ENCODE measurements around the gene MAZ. TPM values are rescaled to one million over a fixed set of nuclear protein-coding genes. Genes with fewer than 3 reads are reported as not detected.

Gene MAZ
- total and polyA plus RNA-seq, 2 of the 13 experiments (the other 11 are each of a cell fraction or from before 2014, with no cell fraction given) = 203 to 277 TPM

- TF ChIP-seq IRF9 (CRISPR knock-in tag; IDR thresholded peaks at IDR 0.05; ENCODE audit: borderline replicate concordance) (peak; percentile 55; the same call in 1 of the 2 replicates), NR2C2 (CRISPR knock-in tag; IDR thresholded peaks at IDR 0.05; ENCODE audit: borderline replicate concordance) (no peak; the same call in 1 of the 2 replicates), PCBP1 (IDR thresholded peaks at IDR 0.05; ENCODE audit: borderline replicate concordance, low read depth, low read length) (peak; percentile 65; the same call in 1 of the 2 replicates), SKIL (CRISPR knock-in tag; IDR thresholded peaks at IDR 0.05; ENCODE audit: borderline replicate concordance) (no peak), SOX6 (IDR thresholded peaks at IDR 0.05) (no peak), SOX6 (CRISPR knock-in tag; IDR thresholded peaks at IDR 0.05) (0 out of 2 replicates have a peak, but pooled peaks have one; percentile 65), ZNF256 (CRISPR knock-in tag; conservative IDR thresholded peaks at IDR 0.05) (no peak), JUNB (CRISPR knock-in tag; IDR thresholded peaks at IDR 0.05; ENCODE audit: borderline replicate concordance) (no peak), NR3C1 (CRISPR knock-in tag; IDR thresholded peaks at IDR 0.05) (no peak), MBNL3 (CRISPR knock-in tag; conservative IDR thresholded peaks at IDR 0.05) (no peak), FOXO1 (CRISPR knock-in tag; IDR thresholded peaks at IDR 0.05) (no peak; the same call in 1 of the 2 replicates), CBX1 (IDR thresholded peaks at IDR 0.05; ENCODE audit: low read depth) (no peak), GMEB1 (CRISPR knock-in tag; IDR thresholded peaks at IDR 0.05; ENCODE audit: borderline replicate concordance) (peak; percentile 66; the same call in 1 of the 2 replicates), ATF7-NPFF (CRISPR knock-in tag; IDR thresholded peaks at IDR 0.05; ENCODE audit: low read depth) (peak; percentile 26), HCFC1 (IDR thresholded peaks at IDR 0.05; ENCODE audit: low read depth, low read length) (no peak), CSRNP1 (CRISPR knock-in tag; IDR thresholded peaks at IDR 0.05) (peak; percentile 47; the same call in 1 of the 2 replicates), ZSCAN9 (CRISPR knock-in tag; IDR thresholded peaks at IDR 0.05; ENCODE audit: borderline replicate concordance) (no peak), GLMP (CRISPR knock-in tag; IDR thresholded peaks at IDR 0.05; ENCODE audit: borderline replicate concordance) (no peak), GPN1 (CRISPR knock-in tag; IDR thresholded peaks at IDR 0.05; ENCODE audit: borderline replicate concordance) (no peak), ZSCAN12 (CRISPR knock-in tag; IDR thresholded peaks at IDR 0.05) (no peak), STAG1 (CRISPR knock-in tag; IDR thresholded peaks at IDR 0.05) (peak; percentile 8; the same call in 1 of the 2 replicates), SNAPC5 (CRISPR knock-in tag; IDR thresholded peaks at IDR 0.05; ENCODE audit: borderline replicate concordance) (no peak; the same call in 1 of the 2 replicates)
Measured at GRCh38 chr16:29811170-29811895, 5.0 kb downstream of the MAZ start (continued).

Data from HepG2 (cell line).